Large intestine (tissue), 3 donors: ENCODE data around the gene GP1BA. TPM values are rescaled to one million over a fixed set of nuclear protein-coding genes. Genes with fewer than 3 reads are reported as not detected.

Experiments
- DNase-seq, 2 donors: peaks; one replicate each; pipeline versions ENCODE4 v3.0.0 to v3.0.0-alpha.2; 2013
- H3K27ac ChIP-seq: one replicate; pipeline ENCODE4 v1.5.1; 2013; ENCODE audit warnings: low read length
- H3K27me3 ChIP-seq: 2 replicates; pipeline ENCODE4 v1.6.1; 2013; ENCODE audit warnings: low read length; ENCODE audit not compliant: control insufficient read depth, insufficient read depth
- H3K36me3 ChIP-seq: 2 replicates; pipeline ENCODE4 v1.6.1; 2013; ENCODE audit warnings: low read length; ENCODE audit not compliant: control insufficient read depth, insufficient read depth
- H3K4me1 ChIP-seq: one replicate; pipeline ENCODE4 v1.6.1; 2013; ENCODE audit warnings: low read length; ENCODE audit not compliant: control insufficient read depth, insufficient read depth
- H3K4me3 ChIP-seq: one replicate; pipeline ENCODE4 v1.5.1; 2013; ENCODE audit warnings: low read length
- H3K9me3 ChIP-seq: one replicate; pipeline ENCODE4 v1.6.1; 2013; ENCODE audit warnings: mild to moderate bottlenecking, low read depth, low read length, moderate library complexity; ENCODE audit not compliant: control insufficient read depth
- WGBS: methylation state at CpG from one replicate; pipeline ENCODE4 v1.1.5; 2013; ENCODE audit warnings: low lambda C conversion rate; ENCODE audit not compliant: insufficient coverage; 5-methylcytosine and 5-hydroxymethylcytosine counted together
- polyA plus RNA-seq: library from polyadenylated mRNA; unstranded; fragments of 120-200 nt; gene quantifications from one replicate; pipeline ENCODE4 v1.2.1, GENCODE V29; 2013

Gene GP1BA
- polyA plus RNA-seq, 1 donor: 1.5 TPM

GRCh38 chr17:4951486-4951885, 19.4 kb downstream of the GP1BA start:
- no peak overlapping the region for H3K4me3 ChIP-seq
- peaks cover 7% of the 10 kb centered on the region for H3K36me3 ChIP-seq
- H3K27me3 ChIP-seq: no peaks in the 10 kb centered on the region
- no CpG with 5 or more reads among the region's 3 CpGs for WGBS
- no peak for DNase-seq
- no peaks in the 10 kb centered on the region for H3K9me3 ChIP-seq
- H3K4me1 ChIP-seq: peaks cover 25% of the 10 kb centered on the region
- H3K27ac ChIP-seq: no peak overlapping the region

GRCh38 chr17:4953451-4953961, 21.4 kb downstream of the GP1BA start:
- Histone ChIP-seq H3K36me3 (peaks cover 6% of the 10 kb centered on the region), H3K27me3 (no peaks in the 10 kb centered on the region), H3K9me3 (no peaks in the 10 kb centered on the region), H3K27ac (no peak overlapping the region), H3K4me3 (no peak overlapping the region), H3K4me1 (peaks cover 20% of the 10 kb centered on the region)
- DNase-seq: no peak
- WGBS: no CpG with 5 or more reads among the region's 14 CpGs

DNA sequence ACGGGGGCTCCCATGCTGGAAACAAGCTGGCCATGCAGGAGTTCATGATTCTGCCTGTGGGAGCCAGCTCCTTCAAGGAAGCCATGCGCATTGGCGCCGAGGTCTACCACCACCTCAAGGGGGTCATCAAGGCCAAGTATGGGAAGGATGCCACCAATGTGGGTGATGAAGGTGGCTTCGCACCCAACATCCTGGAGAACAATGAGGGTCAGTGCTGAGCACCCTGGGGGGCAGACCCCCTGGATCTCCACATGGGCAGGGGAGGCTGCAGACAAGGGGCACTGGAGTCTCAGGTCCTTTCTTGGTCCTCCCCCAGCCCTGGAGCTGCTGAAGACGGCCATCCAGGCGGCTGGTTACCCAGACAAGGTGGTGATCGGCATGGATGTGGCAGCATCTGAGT, 23.0 kb downstream of the GP1BA start:
- Histone ChIP-seq H3K4me1 (peaks cover 27% of the 10 kb centered on the region), H3K9me3 (no peaks in the 10 kb centered on the region), H3K36me3 (peaks cover 17% of the 10 kb centered on the region), H3K27ac (no peak overlapping the region), H3K4me3 (no peak overlapping the region), H3K27me3 (no peaks in the 10 kb centered on the region)
- no CpG with 5 or more reads among the region's 8 CpGs for WGBS
- DNase-seq: no peak

DNA sequence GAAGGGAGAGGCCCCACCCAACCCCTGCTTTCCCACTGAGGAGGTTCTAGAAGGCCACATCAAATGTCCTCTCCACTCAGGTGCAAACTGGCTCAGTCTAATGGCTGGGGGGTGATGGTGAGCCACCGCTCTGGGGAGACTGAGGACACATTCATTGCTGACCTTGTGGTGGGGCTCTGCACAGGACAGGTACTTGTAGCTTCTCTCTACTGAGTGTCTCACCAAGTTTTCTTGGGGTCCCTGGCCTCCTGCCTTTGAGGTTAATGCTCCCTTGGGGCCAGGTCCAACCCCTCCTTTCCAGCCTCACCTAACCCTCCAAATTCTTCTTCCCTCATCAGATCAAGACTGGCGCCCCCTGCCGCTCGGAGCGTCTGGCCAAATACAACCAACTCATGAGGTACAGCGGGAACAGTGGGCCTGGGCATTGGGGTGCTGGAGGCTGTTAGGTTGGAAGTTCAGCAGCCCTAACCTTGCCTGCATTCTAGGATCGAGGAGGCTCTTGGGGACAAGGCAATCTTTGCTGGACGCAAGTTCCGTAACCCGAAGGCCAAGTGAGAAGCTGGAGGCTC, 24.5 kb downstream of the GP1BA start:
- WGBS: no CpG with 5 or more reads among the region's 10 CpGs
- no peaks in the 10 kb centered on the region for H3K9me3 ChIP-seq
- DNase-seq: no peak
- H3K36me3 ChIP-seq: peaks cover 24% of the 10 kb centered on the region
- no peaks in the 10 kb centered on the region for H3K27me3 ChIP-seq
- peaks cover 15% of the 10 kb centered on the region for H3K4me1 ChIP-seq
- H3K4me3 ChIP-seq: no peak overlapping the region
- H3K27ac ChIP-seq: no peak overlapping the region

GRCh38 chr17:4958102-4958501, 26.0 kb downstream of the GP1BA start:
- DNase-seq: no peak
- no CpG with 5 or more reads among the region's 3 CpGs for WGBS
- Histone ChIP-seq H3K4me3 (no peak overlapping the region), H3K36me3 (peaks cover 27% of the 10 kb centered on the region), H3K4me1 (peaks cover 12% of the 10 kb centered on the region), H3K27ac (no peak overlapping the region), H3K9me3 (no peaks in the 10 kb centered on the region), H3K27me3 (no peaks in the 10 kb centered on the region)

DNA sequence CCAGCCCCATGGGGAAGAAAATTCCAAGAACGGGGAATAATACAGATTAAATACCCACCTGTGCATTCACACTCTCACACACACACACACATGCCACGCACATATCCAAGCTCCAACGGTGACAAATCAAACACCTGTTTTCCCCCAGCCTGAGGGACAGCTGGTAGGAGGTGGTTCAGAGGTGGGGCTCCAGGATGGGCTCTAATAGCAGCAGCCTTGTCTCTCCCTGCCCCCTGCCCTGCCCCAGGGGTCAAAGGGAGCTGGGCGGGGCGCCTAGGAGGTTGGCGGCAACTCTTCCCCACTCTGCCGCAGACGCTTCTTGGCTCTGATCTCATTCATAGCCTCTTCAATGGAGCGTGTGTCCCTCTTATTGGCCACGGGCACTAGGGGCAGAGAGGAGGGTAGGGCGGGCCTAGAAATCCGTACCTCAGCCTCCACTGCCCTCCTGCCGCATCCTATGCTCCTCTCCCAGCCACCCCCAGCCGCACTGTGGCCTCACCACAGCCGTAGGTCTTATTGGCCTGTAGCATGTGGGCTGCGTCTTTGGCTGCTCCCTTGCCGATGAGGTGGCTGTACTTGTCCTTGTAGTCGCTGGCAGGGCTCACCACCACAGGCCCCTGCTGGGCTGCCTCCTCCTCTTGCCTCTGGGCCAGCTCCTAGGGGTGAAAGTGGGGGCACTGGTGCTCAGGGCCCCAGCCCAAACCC, 27.3 kb downstream of the GP1BA start:
- peak in 1 of 2 donors; percentile 65 for DNase-seq
- H3K9me3 ChIP-seq: no peaks in the 10 kb centered on the region
- H3K27ac ChIP-seq: peak overlapping the region; percentile 8
- H3K4me3 ChIP-seq: no peak overlapping the region
- no CpG with 5 or more reads among the region's 18 CpGs for WGBS
- H3K27me3 ChIP-seq: no peaks in the 10 kb centered on the region
- H3K4me1 ChIP-seq: peaks cover 12% of the 10 kb centered on the region
- H3K36me3 ChIP-seq: peaks cover 27% of the 10 kb centered on the region

- no peaks in the 10 kb centered on the region for H3K27me3 ChIP-seq
- peaks cover 27% of the 10 kb centered on the region for H3K36me3 ChIP-seq
- no peak overlapping the region for H3K27ac ChIP-seq
- peaks cover 13% of the 10 kb centered on the region for H3K4me1 ChIP-seq
- no CpG with 5 or more reads among the region's 9 CpGs for WGBS
- H3K4me3 ChIP-seq: no peak overlapping the region
- no peaks in the 10 kb centered on the region for H3K9me3 ChIP-seq
- no peak for DNase-seq
These were observed 28.3 kb downstream of the GP1BA start for GRCh38 chr17:4960279-4960922.

DNA sequence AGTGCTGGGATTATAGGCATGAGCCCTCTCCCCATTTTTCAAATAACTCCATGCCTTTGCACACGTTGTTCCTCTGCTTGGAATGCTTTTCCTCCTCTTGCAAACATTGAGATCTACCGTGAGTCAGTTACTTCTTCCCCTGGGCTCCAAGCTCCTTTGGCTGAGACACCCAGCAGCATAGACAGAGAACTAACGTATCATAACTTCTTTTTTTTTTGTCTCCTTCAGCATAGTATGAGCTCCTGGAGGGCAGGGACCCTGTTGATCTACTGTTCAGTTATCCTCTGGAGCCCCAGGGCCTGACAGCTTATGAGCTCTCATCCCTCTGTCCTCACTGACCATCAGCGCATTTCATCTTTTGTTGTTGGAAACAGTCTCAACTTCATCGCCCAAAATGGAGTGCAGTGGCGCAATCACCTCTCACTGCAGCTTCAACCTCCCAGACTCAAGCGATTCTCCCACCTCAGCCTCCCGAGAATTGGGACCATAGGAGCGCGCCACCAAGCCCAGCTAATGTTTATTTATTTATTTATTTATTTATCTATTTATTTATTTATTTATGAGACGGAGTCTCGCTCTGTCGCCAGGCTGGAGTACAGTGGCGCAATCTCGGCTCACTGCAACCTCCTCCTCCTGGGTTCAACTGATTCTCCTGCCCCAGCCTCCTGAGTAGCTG, 33.4 kb downstream of the GP1BA start:
- DNase-seq: no peak
- no peaks in the 10 kb centered on the region for H3K27me3 ChIP-seq
- 100% methylated on average over 3 of the region's 15 CpGs for WGBS
- H3K36me3 ChIP-seq: peaks cover 25% of the 10 kb centered on the region
- H3K9me3 ChIP-seq: no peaks in the 10 kb centered on the region
- H3K4me3 ChIP-seq: no peak overlapping the region
- no peak overlapping the region for H3K27ac ChIP-seq
- peaks cover 33% of the 10 kb centered on the region for H3K4me1 ChIP-seq

GRCh38 chr17:4966844-4967538, 34.9 kb downstream of the GP1BA start:
- Histone ChIP-seq H3K4me1 (peaks cover 33% of the 10 kb centered on the region), H3K27me3 (no peaks in the 10 kb centered on the region), H3K9me3 (no peaks in the 10 kb centered on the region), H3K4me3 (peak overlapping the region; percentile 83), H3K36me3 (peaks cover 31% of the 10 kb centered on the region), H3K27ac (peak overlapping the region; percentile 95)
- DNase-seq: peak; percentile 99 to 100
- no CpG with 5 or more reads among the region's 42 CpGs for WGBS
